Stimulated activated CD4-positive, alpha-beta T cell treated with anti-CD3 and anti-CD28 coated beads, Interleukin-4, amount 100 ng/mL, for 4 hours (primary cell): ENCODE measurements around the gene ARFRP1.
"Not testable (repeated sequence)": the region's sequence is repeated elsewhere in the genome, so short reads cannot be mapped to it uniquely, and the experiment has no call there.

ENCODE experiments used
- DNase-seq, 2 experiments: peaks; one replicate each; pipeline ENCODE4 v3.0.0-alpha.2; 2020

The ARFRP1 gene

DNA sequence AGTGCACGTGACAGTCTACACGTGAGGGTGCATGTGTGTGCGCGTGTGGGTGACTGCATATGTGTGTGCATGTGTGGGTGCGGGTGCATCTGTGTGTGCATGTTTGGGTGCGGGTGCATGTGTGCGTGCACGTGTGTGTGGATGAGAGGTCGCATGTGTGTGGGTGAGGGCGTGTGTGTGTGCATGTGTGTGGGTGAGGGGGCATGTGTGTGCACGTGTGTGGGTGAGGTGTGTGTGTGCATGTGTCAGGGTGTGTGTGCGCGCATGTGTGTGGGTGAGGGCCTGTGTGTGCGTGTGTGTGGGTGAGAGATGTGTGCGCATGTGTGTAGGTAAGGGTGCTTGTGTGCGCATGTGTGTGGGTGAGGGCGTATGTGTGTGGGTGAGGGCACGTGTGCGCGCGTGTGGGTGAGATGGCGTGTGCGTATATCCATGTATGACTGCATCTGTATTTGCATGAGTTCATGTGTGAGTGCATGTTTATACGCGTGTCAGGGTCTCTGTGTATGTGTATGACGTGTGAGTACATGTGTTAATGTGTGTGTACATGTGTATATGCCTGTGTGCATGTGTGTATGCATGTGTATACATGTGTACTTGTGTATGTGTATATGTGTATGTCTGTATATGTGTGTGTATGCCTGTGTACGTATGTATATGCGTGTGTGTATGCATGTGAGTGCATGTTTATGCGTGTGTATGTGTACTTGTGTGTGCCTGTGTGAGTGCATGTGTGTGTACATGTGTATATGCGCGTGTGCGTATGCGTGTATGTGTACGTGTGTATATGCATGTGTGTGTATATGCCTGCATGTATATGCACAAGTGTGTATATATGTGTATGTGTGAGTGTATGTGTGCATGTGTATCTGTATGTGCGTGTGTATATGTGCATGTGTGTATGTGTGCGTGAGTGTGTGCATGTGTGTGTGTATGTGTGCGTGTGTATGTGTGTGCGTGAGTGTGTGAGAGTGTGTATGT is 24.6 kb upstream of the ARFRP1 start:
- no peak for DNase-seq

DNA sequence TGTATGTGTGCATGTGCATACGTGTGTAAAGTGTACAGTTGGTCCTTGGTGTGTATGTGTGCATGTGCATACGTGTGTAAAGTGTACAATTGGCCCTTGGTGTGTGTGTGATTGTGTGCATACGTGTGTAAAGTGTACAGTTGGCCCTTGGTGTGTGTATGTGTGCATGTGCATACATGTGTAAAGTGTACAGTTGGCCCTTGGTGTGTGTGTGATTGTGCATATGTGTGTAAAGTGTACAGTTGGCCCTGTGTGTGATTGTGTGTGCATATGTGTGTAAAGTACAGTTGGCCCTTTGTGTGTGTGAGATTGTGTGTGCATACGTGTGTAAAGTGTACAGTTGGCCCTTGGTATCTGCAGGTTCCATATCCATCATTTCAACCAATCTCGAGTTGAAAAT is 23.6 kb upstream of the ARFRP1 start:
- no peak for DNase-seq

DNA sequence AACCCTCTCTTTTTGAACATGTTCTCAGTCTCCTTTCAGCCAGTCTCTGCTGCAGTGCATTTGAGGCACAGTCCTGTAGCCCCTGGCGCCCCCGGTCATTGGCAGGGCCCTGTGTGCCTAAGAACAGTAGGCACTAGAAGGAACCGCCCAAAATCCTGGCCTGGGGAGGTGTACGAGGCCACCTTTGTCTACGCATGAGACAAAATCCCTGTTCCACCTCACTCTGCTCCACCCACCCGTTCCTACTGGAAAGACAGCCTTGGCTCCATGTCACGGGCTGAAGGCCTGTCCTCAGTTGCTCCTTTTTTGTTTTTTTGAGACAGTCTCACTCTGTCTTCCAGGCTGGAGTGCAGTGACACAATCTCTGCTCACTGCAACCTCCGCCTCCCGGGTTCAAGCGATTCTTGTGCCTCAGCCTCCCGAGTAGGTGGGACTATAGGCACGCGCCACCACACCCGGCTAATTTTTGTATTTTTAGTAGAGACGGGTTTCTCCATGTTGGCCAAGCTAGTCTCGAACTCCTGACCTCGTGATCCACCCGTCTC is 22.5 kb upstream of the ARFRP1 start:
- not testable (repeated sequence) for DNase-seq

DNA sequence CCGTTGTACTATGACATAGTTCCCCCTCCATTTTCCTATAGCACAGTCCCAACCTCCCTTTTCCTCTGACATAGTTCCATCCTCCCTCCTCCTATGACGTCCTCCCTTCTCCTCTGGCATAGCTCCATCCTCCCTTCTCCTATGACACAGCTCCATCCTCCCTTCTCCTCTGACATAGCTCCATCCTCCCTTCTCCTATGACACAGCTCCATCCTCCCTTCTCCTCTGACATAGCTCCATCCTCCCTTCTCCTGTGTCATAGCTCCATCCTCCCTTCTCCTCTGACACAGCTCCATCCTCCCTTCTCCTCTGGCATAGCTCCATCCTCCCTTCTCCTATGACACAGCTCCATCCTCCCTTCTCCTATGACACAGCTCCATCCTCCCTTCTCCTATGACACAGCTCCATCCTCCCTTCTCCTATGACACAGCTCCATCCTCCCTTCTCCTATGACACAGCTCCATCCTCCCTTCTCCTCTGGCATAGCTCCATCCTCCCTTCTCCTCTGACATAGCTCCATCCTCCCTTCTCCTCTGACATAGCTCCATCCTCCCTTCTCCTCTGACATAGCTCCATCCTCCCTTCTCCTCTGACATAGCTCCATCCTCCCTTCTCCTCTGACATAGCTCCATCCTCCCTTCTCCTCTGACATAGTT is 15.3 kb upstream of the ARFRP1 start:
- DNase-seq: not testable (repeated sequence)

DNA sequence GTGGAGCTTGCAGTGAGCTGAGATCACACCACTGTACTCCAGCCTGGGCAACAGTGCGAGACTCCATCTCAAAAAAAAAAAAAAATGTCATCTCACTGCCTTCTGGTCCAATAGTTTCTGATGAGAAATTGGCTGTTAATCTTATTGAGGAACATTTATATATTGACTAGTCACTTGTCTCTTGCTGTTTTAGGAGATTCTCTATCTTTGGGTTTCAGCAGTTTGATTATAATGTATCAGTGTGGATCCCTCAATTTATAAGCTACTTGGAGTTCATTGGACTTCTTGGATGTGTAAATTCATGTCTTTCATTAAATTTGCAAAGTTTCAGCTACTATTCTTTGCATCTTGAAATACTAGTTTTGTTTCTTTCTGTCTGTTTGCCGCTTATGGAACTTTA is 11.2 kb upstream of the ARFRP1 start:
- DNase-seq: no peak

DNA sequence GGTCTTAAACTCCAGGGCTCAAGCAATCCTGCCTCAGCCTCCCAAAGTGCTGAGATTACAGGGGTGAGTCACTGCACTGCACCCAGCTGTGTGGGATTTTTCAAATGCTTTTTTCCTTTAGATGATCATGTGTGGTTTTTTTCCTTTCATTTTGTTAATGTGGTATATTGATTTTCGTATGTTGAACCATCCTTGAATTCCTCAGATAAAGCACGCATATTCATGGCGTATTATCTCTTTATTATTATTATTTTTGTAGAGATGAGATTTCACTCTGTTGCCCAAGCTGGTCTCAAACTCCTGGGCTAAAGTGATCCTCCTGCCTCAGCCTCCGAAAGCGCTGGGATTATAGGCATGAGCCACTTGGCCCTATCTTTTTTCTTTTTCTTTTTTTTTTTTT is 7.1 kb upstream of the ARFRP1 start:
- DNase-seq: no peak

DNA sequence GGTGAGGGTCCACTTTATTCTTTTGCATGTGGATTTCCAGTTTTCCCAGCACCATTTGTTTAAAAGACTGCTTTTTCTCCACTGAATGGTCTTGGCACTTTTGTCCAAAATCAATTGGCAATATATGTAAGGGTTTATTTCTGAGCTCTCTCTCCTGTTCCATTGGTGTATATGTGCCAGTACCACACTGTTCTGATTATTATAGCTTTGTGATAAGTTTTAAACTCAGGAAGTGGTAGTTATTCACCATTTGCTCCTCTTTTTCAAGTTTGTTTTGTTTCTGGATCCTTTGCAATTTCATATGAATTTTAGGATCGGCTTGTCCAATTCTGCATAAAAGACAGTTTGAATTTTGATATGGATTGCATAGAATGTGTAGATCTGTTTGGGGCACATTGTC is 4.4 kb upstream of the ARFRP1 start:
- no peak for DNase-seq

DNA sequence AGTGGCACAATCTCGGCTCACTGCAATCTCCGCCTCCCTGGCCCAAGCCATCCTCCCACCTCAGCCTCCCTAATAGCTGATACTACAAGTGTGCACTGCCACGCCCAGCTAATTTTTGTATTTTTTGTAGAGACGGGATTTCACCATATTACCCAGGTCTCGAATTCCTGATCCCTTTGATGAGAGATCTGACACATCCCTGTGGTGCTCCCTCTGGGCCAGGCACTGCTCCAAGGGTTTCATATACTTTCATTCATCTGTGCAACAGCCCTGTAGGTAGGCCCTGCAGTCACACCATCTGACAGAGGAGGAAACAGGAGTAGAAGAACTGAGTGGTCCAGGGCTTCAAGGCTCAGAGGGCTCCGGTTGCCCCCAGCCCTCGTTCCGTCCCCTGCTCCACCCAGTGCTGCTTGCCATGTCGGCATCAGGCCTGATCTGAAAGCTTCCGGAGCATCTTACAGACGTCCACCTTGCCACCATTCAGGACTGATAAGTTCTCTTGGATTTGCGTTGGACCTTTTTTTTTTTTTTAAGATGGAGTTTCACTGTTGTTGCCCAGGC is 3.4 kb upstream of the ARFRP1 start:
- no peak for DNase-seq

DNA sequence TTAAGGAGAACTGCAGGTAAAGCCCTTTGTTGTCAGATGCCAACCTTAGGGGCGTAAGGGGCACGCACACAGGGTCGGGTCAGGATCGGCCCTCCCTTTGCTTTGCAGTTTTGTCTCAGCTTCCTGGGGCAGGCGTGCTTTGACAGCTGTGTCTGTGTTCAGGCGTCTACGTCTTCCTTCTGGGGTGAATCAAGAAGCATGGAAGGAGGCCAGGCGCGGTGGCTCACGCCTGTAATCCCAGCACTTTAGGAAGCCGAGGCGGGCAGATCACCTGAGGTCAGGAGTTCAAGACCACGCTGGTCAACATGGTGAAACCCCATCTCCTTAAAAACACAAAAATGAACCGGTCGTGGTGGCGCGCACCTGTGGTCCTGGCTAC is 1.4 kb upstream of the ARFRP1 start:
- no peak for DNase-seq

DNA sequence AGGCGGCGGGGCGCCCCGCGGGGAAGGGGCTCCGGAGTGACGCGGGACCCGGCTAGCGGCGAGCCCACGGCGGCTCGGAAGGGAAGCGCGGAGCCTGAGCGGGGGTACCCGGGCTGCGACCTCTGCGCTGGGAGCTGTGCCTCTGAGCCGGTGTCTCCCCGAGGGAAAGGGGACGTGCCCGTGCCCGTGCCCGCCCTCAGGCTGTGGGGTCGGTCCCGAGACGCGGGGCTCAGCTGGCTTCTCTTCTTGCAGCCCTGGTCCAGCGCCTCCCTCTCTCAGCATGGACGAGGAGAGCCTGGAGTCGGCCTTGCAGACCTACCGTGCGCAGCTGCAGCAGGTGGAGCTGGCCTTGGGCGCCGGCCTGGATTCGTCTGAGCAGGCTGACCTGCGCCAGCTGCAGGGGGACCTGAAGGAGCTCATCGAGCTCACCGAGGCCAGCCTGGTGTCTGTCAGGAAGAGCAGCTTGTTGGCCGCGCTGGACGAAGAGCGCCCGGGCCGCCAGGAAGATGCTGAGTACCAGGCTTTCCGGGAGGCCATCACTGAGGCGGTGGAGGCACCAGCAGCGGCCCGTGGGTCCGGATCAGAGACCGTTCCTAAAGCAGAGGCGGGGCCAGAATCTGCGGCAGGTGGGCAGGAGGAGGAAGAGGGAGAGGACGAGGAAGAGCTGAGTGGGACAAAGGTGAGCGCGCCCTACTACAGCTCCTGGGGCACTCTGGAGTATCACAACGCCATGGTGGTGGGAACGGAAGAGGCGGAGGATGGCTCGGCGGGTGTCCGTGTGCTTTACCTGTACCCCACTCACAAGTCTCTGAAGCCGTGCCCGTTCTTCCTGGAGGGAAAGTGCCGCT is 749 bp upstream of the ARFRP1 start:
- no peak for DNase-seq

DNA sequence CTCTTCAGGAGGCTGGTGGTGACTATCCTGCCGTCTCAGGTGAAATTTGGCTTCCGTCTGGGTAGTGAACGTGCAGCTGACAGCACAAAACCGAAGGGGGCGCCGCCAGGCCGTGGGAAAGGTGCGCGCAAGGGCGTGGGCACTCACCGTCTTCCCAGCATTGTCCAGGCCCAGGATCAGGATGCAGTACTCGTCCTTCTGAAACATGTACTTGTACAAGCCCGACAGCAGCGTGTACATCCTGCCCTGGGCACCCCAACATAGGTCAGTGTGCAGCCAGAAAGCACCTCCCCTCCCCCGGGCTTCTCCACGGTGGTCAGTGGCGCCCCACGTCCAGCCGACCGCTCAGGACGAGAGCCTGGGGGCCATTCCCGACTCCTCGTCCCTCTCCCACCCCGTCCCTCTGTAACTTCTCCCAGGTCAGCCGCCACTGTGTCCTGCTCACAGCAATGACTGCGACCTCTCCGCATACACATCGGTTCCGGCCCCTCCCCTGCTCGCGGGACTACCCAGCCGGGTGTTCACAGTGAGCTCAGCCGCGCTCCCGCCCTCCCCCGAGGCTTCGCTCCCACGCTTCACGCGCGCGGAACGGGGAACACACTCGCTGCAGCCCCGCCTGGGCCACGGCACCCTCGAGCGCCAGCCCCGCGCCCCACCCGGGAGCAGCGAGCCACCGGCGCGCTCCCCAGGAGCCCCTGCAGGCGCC is 771 bp downstream of the ARFRP1 start:
- peak; percentile 60 to 78 for DNase-seq

DNA sequence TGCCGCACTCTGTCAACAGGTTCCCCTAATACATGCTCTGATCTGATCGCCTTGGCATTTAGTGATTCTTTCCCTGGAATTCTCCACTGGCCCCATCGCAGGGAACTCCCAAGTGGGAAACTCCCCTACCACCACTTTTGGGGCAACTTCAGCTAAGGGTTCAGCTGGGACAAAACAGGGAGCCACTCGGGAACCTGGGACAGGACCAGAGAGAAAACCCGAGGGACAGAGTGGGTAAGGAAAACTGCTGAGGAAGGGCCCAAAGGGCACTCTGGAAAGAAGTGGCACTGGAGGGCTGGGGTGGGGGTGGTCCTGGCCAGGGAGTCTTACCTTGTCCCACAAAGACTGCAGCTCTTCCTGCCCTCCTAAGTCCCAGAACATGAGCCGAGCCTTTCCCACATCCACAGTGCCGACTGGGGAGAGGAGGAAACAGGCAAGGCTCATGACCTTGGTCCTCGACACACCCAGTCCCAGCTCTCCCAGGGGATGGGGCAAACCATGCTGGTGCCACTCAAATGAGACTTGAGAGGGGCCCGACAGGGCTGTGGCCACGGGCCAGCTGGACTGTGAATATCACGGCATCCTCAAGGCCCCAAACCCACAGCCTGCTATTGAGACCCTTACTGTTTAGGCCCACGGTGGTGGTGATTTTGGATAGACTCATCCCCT is 1.6 kb downstream of the ARFRP1 start:
- DNase-seq: no peak

DNA sequence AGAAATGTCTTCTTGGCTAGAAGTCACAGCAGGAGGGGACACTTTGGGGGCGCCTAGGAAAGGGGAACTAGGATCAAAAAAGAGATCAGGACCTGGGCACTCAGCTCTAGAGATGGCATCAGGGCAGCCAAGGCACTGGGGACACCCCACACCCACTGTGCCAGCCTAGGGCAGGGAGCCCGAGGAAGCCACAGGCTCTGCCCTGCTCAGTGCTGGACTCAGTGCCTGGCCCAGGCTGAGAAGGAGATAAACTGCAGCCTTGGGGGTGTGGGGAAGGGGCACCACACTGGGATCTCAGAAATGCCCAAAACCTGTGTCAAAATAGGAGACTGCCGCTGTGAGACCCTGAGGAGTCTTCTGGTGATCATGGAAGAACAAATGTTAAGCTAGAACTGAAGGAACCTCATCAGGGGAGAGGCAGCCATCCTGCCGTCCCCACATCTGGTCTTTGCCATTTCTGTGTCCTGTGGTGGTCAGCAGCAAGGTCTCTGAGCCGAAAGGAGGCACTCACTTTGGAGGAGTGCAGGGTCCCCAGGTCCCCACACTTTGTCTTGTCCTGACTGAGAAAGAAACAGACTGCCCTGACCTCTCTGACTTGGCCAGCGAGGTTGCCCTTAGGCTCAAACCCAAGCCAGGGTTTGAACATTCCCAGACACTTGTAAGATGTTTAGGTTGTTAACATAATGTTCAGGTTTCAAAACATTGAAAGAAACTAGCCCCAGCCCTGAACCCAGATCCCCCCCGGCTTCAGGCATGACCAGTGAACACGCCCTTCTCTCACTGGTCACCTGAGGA is 2.3 kb downstream of the ARFRP1 start:
- DNase-seq: no peak

DNA sequence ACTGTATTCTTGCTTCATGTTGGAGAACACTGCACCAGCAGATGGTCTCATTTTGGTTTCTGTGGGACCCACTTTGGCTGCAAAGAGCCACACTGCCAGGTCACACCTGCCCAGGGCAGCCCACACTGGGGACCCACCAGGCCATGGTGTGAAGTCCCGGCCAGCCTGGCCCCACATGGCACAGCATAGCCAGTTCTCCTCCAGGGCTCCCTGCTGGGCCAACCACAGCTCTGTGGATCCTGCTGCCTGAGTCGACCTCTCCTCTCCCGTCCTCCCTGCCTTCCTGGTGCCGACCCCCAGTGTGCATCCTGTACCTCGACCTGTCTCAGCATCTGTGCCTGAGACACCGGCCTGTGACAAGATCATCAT is 3.0 kb downstream of the ARFRP1 start:
- no peak for DNase-seq

DNA sequence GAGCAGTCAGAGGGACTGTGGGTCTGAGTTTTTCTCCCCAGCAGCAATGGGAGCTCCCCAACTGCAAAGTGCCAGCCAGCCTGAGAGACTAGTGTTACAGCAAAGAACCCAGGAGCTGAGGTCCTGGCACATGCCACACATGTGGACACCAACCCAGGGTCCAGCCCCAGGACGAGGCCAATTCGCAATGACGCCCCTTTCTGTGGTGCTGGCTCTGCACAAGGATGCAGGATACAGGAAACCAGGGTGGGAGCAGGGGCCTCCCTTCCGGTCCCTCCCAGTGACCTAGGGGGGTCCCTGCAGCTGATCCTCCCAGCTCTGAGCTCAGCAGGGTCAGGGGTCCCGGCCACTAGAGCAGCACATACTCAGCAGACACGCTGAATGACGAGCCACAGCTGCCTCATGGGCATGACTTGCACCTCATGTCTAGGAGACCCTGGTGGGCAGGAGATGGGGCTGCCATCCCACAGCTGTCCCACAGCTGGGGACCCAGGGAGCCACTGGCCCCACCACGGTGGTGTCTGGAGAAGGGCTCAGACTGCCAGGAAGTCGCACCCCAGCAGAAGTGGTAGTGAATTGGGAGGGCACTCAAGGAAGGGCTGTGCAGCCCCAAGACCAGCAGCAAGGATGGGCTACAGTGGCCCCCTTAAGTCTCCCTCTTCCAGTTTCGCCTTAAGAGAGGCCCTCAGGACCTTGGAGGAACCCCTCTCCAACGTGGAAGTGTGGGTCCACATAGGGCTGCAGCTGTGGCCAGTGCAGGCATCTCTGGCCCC is 3.6 kb downstream of the ARFRP1 start:
- DNase-seq: no peak

DNA sequence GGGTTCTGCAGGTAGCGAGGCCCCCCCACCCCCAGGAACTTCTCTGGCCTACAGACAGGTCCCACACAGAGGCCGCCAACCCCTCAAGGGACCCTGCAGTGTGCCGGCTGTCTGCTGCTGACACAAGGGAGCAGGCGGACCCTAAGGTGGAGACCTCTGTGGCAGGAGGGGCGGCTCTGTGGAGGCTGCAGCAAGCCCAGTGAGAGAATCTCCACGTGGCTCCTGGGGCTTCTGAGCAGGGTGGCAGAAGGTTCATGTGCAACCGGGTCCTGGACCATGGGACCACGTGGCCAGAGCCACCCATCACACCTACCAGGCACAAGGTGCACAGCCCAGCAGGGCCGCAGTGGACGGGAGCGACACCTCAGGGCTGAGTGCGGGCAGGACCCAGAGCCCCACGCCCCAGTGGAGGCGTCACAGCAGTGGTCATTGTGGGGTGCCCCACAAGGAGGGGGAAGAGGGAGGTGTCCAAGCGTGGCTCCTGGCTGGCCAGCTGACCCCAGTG is 4.3 kb downstream of the ARFRP1 start:
- DNase-seq: no peak

DNA sequence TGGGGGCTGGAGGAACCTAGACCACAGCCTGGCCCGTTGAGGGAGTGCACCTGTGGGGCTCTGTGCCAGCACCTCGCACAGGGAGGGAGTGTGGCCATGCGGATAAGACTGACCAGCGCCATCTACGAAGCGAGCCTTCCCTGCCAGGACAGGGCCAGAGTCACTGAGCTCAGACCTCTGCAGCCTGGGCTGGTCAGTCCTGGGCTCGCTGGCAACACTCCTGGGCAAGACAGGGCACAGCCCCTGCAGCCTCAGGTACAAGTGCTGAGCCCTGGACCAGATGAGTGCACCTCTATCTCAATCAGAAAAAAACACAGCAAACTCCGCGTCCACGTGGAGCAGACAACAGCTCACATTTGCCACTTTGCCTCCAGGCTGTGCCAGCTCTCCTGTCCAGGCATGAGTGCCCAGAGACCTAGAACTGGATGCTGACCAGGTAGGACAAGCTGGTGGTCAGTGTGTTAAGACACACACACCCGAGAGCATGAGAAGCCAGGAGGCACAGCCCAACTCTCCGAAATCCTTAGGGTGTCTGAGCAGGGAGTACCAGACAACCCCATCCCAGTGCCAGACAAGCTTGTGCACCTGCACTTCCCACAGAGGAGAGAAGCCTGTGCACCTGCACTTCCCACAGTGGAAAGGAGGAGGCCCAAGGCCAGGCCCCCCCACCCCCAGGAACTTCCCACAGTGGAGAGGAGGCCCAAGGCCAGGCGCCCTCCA is 4.9 kb downstream of the ARFRP1 start:
- no peak for DNase-seq

DNA sequence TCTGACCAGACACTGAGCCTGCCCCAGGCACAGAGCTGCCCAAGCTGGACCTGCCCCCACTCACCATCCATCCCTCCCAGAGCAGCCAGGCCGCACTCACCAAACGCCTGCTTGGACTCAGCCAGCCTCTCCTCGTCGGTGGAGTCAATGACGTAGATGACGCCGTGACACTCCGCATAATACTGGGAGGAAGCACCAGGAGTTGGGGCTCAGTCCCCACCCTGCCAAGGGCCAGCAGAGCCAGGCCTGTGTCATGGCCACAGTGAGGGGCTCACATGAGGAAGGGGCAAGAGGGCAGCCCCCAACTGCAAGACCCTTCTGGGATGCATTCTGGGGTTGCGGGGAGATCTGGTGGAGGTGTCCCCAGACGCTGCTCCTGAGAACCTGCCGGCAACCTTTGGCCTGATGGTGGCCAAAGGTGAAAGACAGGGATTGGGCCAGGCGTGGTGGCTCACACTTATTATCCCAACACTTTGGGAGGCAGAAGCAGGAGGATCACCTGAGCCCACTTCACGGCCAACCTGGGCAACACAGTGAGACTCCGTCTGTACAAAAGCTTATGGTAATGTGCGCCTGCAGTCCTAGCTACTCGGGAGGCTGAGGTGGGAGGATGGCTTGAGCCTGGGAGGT is 5.6 kb downstream of the ARFRP1 start:
- no peak for DNase-seq
